Measurements from ENCODE around the gene CALR3. TPM values are rescaled to one million over a fixed set of nuclear protein-coding genes. Genes with fewer than 3 reads are reported as not detected.
A peak's percentile ranks its signal among the peaks of the same experiment; 100 is the strongest.
"Not testable (repeated sequence)": the region's sequence is repeated elsewhere in the genome, so short reads cannot be mapped to it uniquely, and the experiment has no call there.

CALR3 gene
- total and polyA plus RNA-seq, 7 donors: not detected

- WGBS, 2 donors: 79 to 86% methylated on average over 10 of the region's 10 CpGs
- no peak for DNase-seq
- Histone ChIP-seq H3K36me3 (no peaks in the 10 kb centered on the region), H3K27ac (peak overlapping the region; percentile 4 to 38 (median 12)), H3K4me1 (peaks cover 2 to 41% (median 34%) of the 10 kb centered on the region in 4 donors), H3K27me3 (no peaks in the 10 kb centered on the region), H3K4me3 (no peak overlapping the region), H3K9me3 (no peaks in the 10 kb centered on the region)
- no peak for TF ChIP-seq EP300 (IDR thresholded peaks at IDR 0.05)
- TF ChIP-seq POLR2A (IDR thresholded peaks at IDR 0.05): no peak
- no peak for TF ChIP-seq CTCF (IDR thresholded peaks at IDR 0.05)
- intact Hi-C loops (cut with DNase I): no loop called here
These were observed 41.5 kb downstream of the CALR3 start for GRCh38 chr19:16454351-16454918.

GRCh38 chr19:16452325-16452724 lies 43.6 kb downstream of the CALR3 start:
- H3K27me3 ChIP-seq: no peaks in the 10 kb centered on the region
- peaks cover 2 to 31% (median 23%) of the 10 kb centered on the region in 4 donors for H3K4me1 ChIP-seq
- no peak overlapping the region for H3K4me3 ChIP-seq
- H3K27ac ChIP-seq: no peak overlapping the region
- TF ChIP-seq EP300 (IDR thresholded peaks at IDR 0.05) (no peak), POLR2AphosphoS5 (IDR thresholded peaks at IDR 0.05) (no peak), POLR2A (IDR thresholded peaks at IDR 0.05) (no peak), CTCF (IDR thresholded peaks at IDR 0.05) (no peak)
- WGBS, 2 donors: 90 to 94% methylated on average over 8 of the region's 8 CpGs
- H3K9me3 ChIP-seq: no peaks in the 10 kb centered on the region
- no peaks in the 10 kb centered on the region for H3K36me3 ChIP-seq
- intact Hi-C loops (cut with DNase I): no loop called here
- DNase-seq: no peak

- intact Hi-C loops (cut with DNase I): no loop called here
- no peaks in the 10 kb centered on the region for H3K9me3 ChIP-seq
- no peak for DNase-seq
- TF ChIP-seq POLR2AphosphoS5 (IDR thresholded peaks at IDR 0.05) (no peak), POLR2A (IDR thresholded peaks at IDR 0.05) (no peak), EP300 (IDR thresholded peaks at IDR 0.05) (no peak), CTCF (IDR thresholded peaks at IDR 0.05) (no peak)
- H3K27me3 ChIP-seq: no peaks in the 10 kb centered on the region
- H3K36me3 ChIP-seq: no peaks in the 10 kb centered on the region
- no peak overlapping the region for H3K27ac ChIP-seq
- H3K4me1 ChIP-seq: peaks cover 0 to 38% (median 25%) of the 10 kb centered on the region in 4 donors
- no peak overlapping the region for H3K4me3 ChIP-seq
- 53 to 87% methylated on average over 6 of the region's 6 CpGs for WGBS, 2 donors
These were observed 46.5 kb downstream of the CALR3 start for GRCh38 chr19:16449330-16449961.

GRCh38 chr19:16448872-16449271 lies 47.1 kb downstream of the CALR3 start:
- intact Hi-C loops (cut with DNase I); H3K27ac ChIP-seq; H3K9me3 ChIP-seq; H3K4me3 ChIP-seq; H3K27me3 ChIP-seq; H3K36me3 ChIP-seq; DNase-seq: not testable (repeated sequence)
- WGBS, 2 donors: 95 to 96% methylated on average over 3 of the region's 3 CpGs
- H3K4me1 ChIP-seq: peaks cover 0 to 32% (median 21%) of the 10 kb centered on the region in 4 donors

- H3K4me3 ChIP-seq: no peak overlapping the region
- H3K27ac ChIP-seq: peak overlapping the region in 2 of 4 donors; percentile 14 to 29
- H3K36me3 ChIP-seq: no peaks in the 10 kb centered on the region
- no peaks in the 10 kb centered on the region for H3K27me3 ChIP-seq
- WGBS, 2 donors: 38 to 57% methylated on average over 9 of the region's 9 CpGs
- peak; percentile 86 for DNase-seq
- no peaks in the 10 kb centered on the region for H3K9me3 ChIP-seq
- intact Hi-C loops (cut with DNase I): no loop called here
- H3K4me1 ChIP-seq: peaks cover 0 to 46% (median 34%) of the 10 kb centered on the region in 4 donors
- TF ChIP-seq CTCF (IDR thresholded peaks at IDR 0.05) (no peak), POLR2A (IDR thresholded peaks at IDR 0.05) (no peak), POLR2AphosphoS5 (IDR thresholded peaks at IDR 0.05) (peak in 2 of 4 donors; percentile 11 to 45)
These were observed 49.1 kb downstream of the CALR3 start for GRCh38 chr19:16446724-16447368.
